ENCODE results near the gene C4BPB. TPM values are rescaled to one million over a fixed set of nuclear protein-coding genes. Genes with fewer than 3 reads are reported as not detected.
A peak's percentile ranks its signal among the peaks of the same experiment; 100 is the strongest.

The C4BPB gene
- total and polyA plus RNA-seq, 2 of the 13 experiments (the other 11 are each of a cell fraction or from before 2014, with no cell fraction given): 155 to 266 TPM

GRCh38 chr1:207050480-207051190 is 38.0 kb upstream of the C4BPB start (continued):
- TF ChIP-seq REST (IDR thresholded peaks at IDR 0.05; ENCODE audit: borderline replicate concordance in 1 of 2, low read depth in 1 of 2, low read length in 2 of 2) (no peak), DZIP1 (CRISPR knock-in tag; IDR thresholded peaks at IDR 0.05) (no peak), ZNF713 (CRISPR knock-in tag; IDR thresholded peaks at IDR 0.05) (no peak), ATF7 (IDR thresholded peaks at IDR 0.05) (no peak), ATF7 (CRISPR knock-in tag; IDR thresholded peaks at IDR 0.05) (no peak), ZNF570 (CRISPR knock-in tag; IDR thresholded peaks at IDR 0.05; ENCODE audit: borderline replicate concordance) (no peak), HCFC1 (IDR thresholded peaks at IDR 0.05; ENCODE audit: low read depth, low read length) (peak; percentile 55; the same call in 1 of the 2 replicates), RARG (CRISPR knock-in tag; IDR thresholded peaks at IDR 0.05; ENCODE audit: low read depth) (no peak), TMF1 (CRISPR knock-in tag; IDR thresholded peaks at IDR 0.05; ENCODE audit: low read depth) (peak; percentile 74), FOXA3 (CRISPR knock-in tag; IDR thresholded peaks at IDR 0.05) (no peak), EEA1 (CRISPR knock-in tag; IDR thresholded peaks at IDR 0.05; ENCODE audit: borderline replicate concordance) (0 out of 2 replicates have a peak, but pooled peaks have one; percentile 61), ZNF235 (CRISPR knock-in tag; IDR thresholded peaks at IDR 0.05; ENCODE audit: borderline replicate concordance) (0 out of 2 replicates have a peak, but pooled peaks have one; percentile 88), STAG1 (CRISPR knock-in tag; IDR thresholded peaks at IDR 0.05) (no peak), NCOA1 (CRISPR knock-in tag; IDR thresholded peaks at IDR 0.05) (no peak), BCLAF1 (IDR thresholded peaks at IDR 0.05) (no peak), ERF (CRISPR knock-in tag; IDR thresholded peaks at IDR 0.05) (no peak), KMT2B (CRISPR knock-in tag; IDR thresholded peaks at IDR 0.05) (peak; percentile 84), AHR (CRISPR knock-in tag; IDR thresholded peaks at IDR 0.05) (no peak), ATAD3A (CRISPR knock-in tag; IDR thresholded peaks at IDR 0.05) (no peak), ZNF605 (CRISPR knock-in tag; IDR thresholded peaks at IDR 0.05) (peak; percentile 23)
